Small intestine (tissue), 7 donors: ENCODE data around the gene SETD3. TPM values are rescaled to one million over a fixed set of nuclear protein-coding genes. Genes with fewer than 3 reads are reported as not detected.

Experiments used
- DNase-seq, 2 donors: peaks; one replicate each; pipeline versions ENCODE4 v3.0.0 to v3.0.0-alpha.2; 2013
- FAIRE-seq: peaks from 2 replicates; lab custom pipeline; 2012; peaks lifted over from hg19 to GRCh38; lab: Jason Lieb, UNC
- H3K27ac ChIP-seq, 3 donors: one replicate each; pipeline ENCODE4 v1.5.1; 2013; ENCODE audit warnings: low read length in 2 of 3, mild to moderate bottlenecking in 2 of 3, control low read depth in 1 of 3, inconsistent platforms in 1 of 3, low read depth in 1 of 3, moderate library complexity in 1 of 3
- H3K27me3 ChIP-seq, 3 donors: one replicate each; pipeline ENCODE4 v1.6.1; 2013; ENCODE audit warnings: low read length in 3 of 3, inconsistent platforms in 1 of 3; ENCODE audit not compliant: control insufficient read depth in 3 of 3, insufficient read depth in 3 of 3
- H3K36me3 ChIP-seq, 3 donors: one replicate each; pipeline ENCODE4 v1.6.1; 2013; ENCODE audit warnings: low read length in 3 of 3, inconsistent platforms in 1 of 3, low read depth in 1 of 3, mild to moderate bottlenecking in 1 of 3, moderate library complexity in 1 of 3; ENCODE audit not compliant: control insufficient read depth in 3 of 3, insufficient read depth in 2 of 3
- H3K4me1 ChIP-seq, 3 donors: one replicate each; pipeline ENCODE4 v1.6.1; 2013; ENCODE audit warnings: low read length in 2 of 3, inconsistent platforms in 1 of 3, low read depth in 1 of 3, mild to moderate bottlenecking in 1 of 3, moderate library complexity in 1 of 3; ENCODE audit not compliant: control insufficient read depth in 3 of 3, insufficient read depth in 2 of 3
- H3K4me3 ChIP-seq, 3 donors: one replicate each; pipeline ENCODE4 v1.5.1; 2013; ENCODE audit warnings: low read length in 3 of 3, control low read depth in 1 of 3, inconsistent platforms in 1 of 3, low read depth in 1 of 3, mild to moderate bottlenecking in 1 of 3, moderate library complexity in 1 of 3
- H3K9me3 ChIP-seq, 2 donors: one replicate each; pipeline ENCODE4 v1.6.1; 2013; ENCODE audit warnings: low read depth in 1 of 2, low read length in 1 of 2; ENCODE audit not compliant: control insufficient read depth in 2 of 2, insufficient read depth in 1 of 2
- WGBS, 3 donors: extraction: QIAGEN DNeasy Blood & Tissue Kit; methylation state at CpG; one replicate each; pipeline ENCODE4 v1.1.7; 2013; 5-methylcytosine and 5-hydroxymethylcytosine counted together
- polyA plus RNA-seq, 4 donors: library from polyadenylated mRNA; stranded (reverse) in 3 of 4; unstranded in 1 of 4; fragments of 200-250 nt in 3 of 4; fragments of 120-200 nt in 1 of 4; gene quantifications; one replicate each; pipeline versions ENCODE4 v1.2.1 to v1.2.3, GENCODE V29; 2013
- donor health status: healthy with polysubstance abuse.
- donor health status: control.
- donor health status: control.
- donor health status: Bipolar disorder and iron deficiency.
- donor health status: healthy.

Gene SETD3
- polyA plus RNA-seq, 4 donors, result 38.1 to 61.4 (median 50.9) TPM

- no peak for DNase-seq
- no peak for FAIRE-seq
Observed at GRCh38 chr14:99523704-99524055, 43.0 kb upstream of the SETD3 start.

GRCh38 chr14:99522934-99523703 lies 42.5 kb upstream of the SETD3 start:
- WGBS, 3 donors, result 62 to 71% (median 65%) methylated on average over 14 of the region's 14 CpGs
- FAIRE-seq (no peak), DNase-seq (no peak)
- Histone ChIP-seq H3K9me3 (no peaks in the 10 kb centered on the region), H3K36me3 (peaks cover 0 to 67% (median 4%) of the 10 kb centered on the region in 3 donors), H3K27ac (peak overlapping the region in 1 of 3 donors; percentile 18), H3K4me1 (peaks cover 0 to 41% (median 0%) of the 10 kb centered on the region in 3 donors), H3K4me3 (no peak overlapping the region), H3K27me3 (no peaks in the 10 kb centered on the region)

More at GRCh38 chr14:99523704-99524055, 43.0 kb upstream of the SETD3 start:
- H3K9me3 ChIP-seq, result no peaks in the 10 kb centered on the region
- H3K4me3 ChIP-seq, result no peak overlapping the region
- H3K36me3 ChIP-seq, result peaks cover 0 to 65% (median 4%) of the 10 kb centered on the region in 3 donors
- H3K27ac ChIP-seq, result no peak overlapping the region
- H3K4me1 ChIP-seq, result peaks cover 0 to 36% (median 0%) of the 10 kb centered on the region in 3 donors
- no peaks in the 10 kb centered on the region for H3K27me3 ChIP-seq
- 71 to 80% (median 74%) methylated on average over 3 to 5 of the region's 5 CpGs for WGBS, 3 donors

- peaks cover 0 to 65% (median 4%) of the 10 kb centered on the region in 3 donors for H3K36me3 ChIP-seq
- peaks cover 0 to 41% (median 0%) of the 10 kb centered on the region in 3 donors for H3K4me1 ChIP-seq
- no peaks in the 10 kb centered on the region for H3K27me3 ChIP-seq
- 55 to 70% (median 69%) methylated on average over 11 to 12 of the region's 12 CpGs for WGBS, 3 donors
- no peak overlapping the region for H3K4me3 ChIP-seq
- H3K9me3 ChIP-seq, result no peaks in the 10 kb centered on the region
- no peak for FAIRE-seq
- DNase-seq, result no peak
- H3K27ac ChIP-seq, result peak overlapping the region in 1 of 3 donors; percentile 18
Observed at GRCh38 chr14:99522457-99522891, 41.8 kb upstream of the SETD3 start.

- FAIRE-seq, result no peak
- peaks cover 0 to 41% (median 0%) of the 10 kb centered on the region in 3 donors for H3K4me1 ChIP-seq
- no peaks in the 10 kb centered on the region for H3K27me3 ChIP-seq
- no peak for DNase-seq
- H3K4me3 ChIP-seq, result no peak overlapping the region
- 75 to 89% (median 86%) methylated on average over 15 to 18 of the region's 18 CpGs for WGBS, 3 donors
- H3K27ac ChIP-seq, result no peak overlapping the region
- peaks cover 0 to 65% (median 4%) of the 10 kb centered on the region in 3 donors for H3K36me3 ChIP-seq
- no peaks in the 10 kb centered on the region for H3K9me3 ChIP-seq
Observed at GRCh38 chr14:99522025-99522401, 41.4 kb upstream of the SETD3 start.

GRCh38 chr14:99521176-99522024 lies 40.7 kb upstream of the SETD3 start:
- no peak overlapping the region for H3K4me3 ChIP-seq
- no peak for DNase-seq
- H3K27ac ChIP-seq, result no peak overlapping the region
- FAIRE-seq, result no peak
- H3K4me1 ChIP-seq, result peaks cover 0 to 41% (median 0%) of the 10 kb centered on the region in 3 donors
- 91 to 92% (median 91%) methylated on average over 25 of the region's 25 CpGs for WGBS, 3 donors
- no peaks in the 10 kb centered on the region for H3K9me3 ChIP-seq
- H3K36me3 ChIP-seq, result peaks cover 0 to 65% (median 4%) of the 10 kb centered on the region in 3 donors
- H3K27me3 ChIP-seq, result no peaks in the 10 kb centered on the region

DNA sequence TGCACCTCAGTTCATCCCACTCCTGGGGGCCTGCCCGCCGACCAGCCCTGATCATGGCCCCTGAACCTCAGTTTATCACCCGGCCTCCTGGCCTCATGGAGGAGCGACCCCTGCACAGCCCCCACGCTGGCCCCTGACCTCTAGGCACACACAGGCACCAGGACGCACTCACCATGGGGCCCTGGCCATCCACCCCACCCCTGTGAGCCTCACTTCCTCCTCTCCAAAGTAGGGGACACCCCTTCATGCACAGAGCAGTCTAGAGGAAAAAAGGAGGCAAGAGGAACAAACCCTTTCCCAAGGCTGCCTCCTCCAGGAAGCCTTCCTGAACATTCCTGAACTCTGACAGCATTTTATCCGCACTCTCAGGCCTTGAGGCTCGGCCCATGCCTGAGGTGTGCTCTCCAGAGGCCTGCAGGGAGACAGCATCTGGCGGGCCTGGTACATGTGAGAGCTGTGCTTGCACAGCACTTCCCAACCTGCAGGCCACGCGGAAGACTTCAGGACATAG lies 40.0 kb upstream of the SETD3 start:
- no peak overlapping the region for H3K27ac ChIP-seq
- no peaks in the 10 kb centered on the region for H3K9me3 ChIP-seq
- peaks cover 0 to 37% (median 0%) of the 10 kb centered on the region in 3 donors for H3K4me1 ChIP-seq
- WGBS, 3 donors, result 83 to 91% (median 90%) methylated on average over 6 to 11 of the region's 11 CpGs
- DNase-seq (no peak), FAIRE-seq (no peak)
- H3K27me3 ChIP-seq, result no peaks in the 10 kb centered on the region
- no peak overlapping the region for H3K4me3 ChIP-seq
- peaks cover 0 to 65% (median 4%) of the 10 kb centered on the region in 3 donors for H3K36me3 ChIP-seq

GRCh38 chr14:99519931-99520421 lies 39.3 kb upstream of the SETD3 start:
- H3K27ac ChIP-seq, result no peak overlapping the region

DNA sequence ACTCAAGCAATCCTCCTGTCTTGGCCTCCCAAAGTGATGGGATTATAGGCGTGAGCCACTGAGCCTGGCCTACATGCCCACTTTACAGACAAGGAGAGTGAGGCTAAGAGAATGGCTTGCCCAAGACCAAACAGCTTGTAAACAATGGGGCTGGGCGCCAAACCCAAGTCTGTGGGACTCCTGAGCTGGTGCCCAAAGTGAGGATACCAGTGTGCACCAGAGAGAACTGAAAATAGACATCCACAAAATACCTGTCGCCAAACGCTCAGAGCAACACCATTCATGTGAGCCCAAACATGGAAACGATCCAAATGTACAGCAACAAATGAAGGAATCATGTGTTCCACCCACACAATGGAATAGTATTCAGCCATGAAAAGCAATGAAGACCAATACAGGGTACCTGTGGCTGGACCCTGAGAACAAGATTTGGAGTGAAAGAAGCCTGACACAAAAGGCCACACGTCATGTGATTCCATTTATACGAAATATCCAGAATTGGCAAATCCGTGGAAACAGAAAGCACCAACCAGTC lies 38.8 kb upstream of the SETD3 start:
- Histone ChIP-seq H3K4me3 (no peak overlapping the region), H3K4me1 (peaks cover 0 to 25% (median 0%) of the 10 kb centered on the region in 3 donors), H3K27ac (no peak overlapping the region), H3K27me3 (no peaks in the 10 kb centered on the region), H3K36me3 (peaks cover 0 to 74% (median 10%) of the 10 kb centered on the region in 3 donors), H3K9me3 (no peaks in the 10 kb centered on the region)
- WGBS, 3 donors, result 93 to 95% (median 94%) methylated on average over 8 of the region's 8 CpGs
- FAIRE-seq, result no peak
- DNase-seq, result no peak

More at GRCh38 chr14:99519931-99520421, 39.3 kb upstream of the SETD3 start:
- Histone ChIP-seq H3K9me3 (no peaks in the 10 kb centered on the region), H3K27me3 (no peaks in the 10 kb centered on the region), H3K36me3 (peaks cover 0 to 70% (median 5%) of the 10 kb centered on the region in 3 donors), H3K4me3 (no peak overlapping the region), H3K4me1 (peaks cover 0 to 31% (median 0%) of the 10 kb centered on the region in 3 donors)
- DNase-seq (no peak), FAIRE-seq (no peak)
- WGBS, 3 donors, result 81 to 92% (median 82%) methylated on average over 5 to 6 of the region's 6 CpGs
